ENCODE data around the gene FRMD4B. TPM values are rescaled to one million over a fixed set of nuclear protein-coding genes. Genes with fewer than 3 reads are reported as not detected.
A peak's percentile ranks its signal among the peaks of the same experiment; 100 is the strongest.

Gene FRMD4B
- total RNA-seq, 4 donors from 2014 or later: 15.5 to 36.7 (median 26.0) TPM

DNA sequence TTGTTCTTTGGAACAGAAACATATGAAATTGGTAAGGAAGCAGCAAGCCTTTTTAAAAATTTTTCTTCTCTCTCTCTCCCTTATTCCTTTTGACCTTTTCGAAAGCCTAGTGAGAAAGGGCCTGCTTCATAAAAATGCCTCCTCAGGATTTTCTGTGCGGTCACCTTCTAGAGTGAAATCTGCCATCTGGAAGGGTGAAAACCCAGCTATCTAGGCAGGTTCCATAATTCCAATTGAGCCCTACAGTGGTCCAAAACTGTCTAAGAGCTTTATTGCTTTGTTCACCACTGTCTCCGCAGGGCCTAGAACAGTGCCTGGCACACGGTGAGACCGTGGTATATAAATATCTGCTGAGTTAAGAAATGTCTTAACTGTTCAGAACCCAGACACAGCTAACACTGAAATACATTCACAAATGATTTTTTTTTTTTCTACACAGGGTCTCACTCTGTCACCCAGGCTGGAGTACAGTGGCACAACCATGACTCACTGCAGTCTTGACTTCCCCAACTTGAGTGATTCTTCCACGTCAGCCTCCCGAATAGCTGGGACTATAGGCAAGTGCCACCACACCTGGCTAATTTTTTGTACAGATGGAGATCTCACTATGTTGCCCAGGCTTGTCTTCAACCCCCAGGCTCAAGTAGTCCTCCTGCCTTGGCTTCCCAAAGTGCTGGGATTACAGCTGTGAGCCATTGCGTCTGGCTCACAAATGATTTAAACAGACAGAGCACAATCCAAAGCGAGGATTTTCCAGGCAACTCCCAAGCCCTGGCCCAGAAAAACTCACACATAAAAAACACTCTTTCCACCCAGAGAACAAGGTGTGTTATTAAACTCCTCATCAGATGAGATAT, 64.4 kb downstream of the FRMD4B start:
- no peak for DNase-seq
- Histone ChIP-seq H3K36me3 (no peaks in the 10 kb centered on the region), H3K4me3 (no peak overlapping the region), H3K27me3 (no peaks in the 10 kb centered on the region), H3K9me3 (no peaks in the 10 kb centered on the region), H3K4me1 (peaks cover 0 to 12% (median 4%) of the 10 kb centered on the region in 4 donors), H3K27ac (peak overlapping the region in 2 of 4 donors; percentile 55 to 58)
- no peak for TF ChIP-seq POLR2AphosphoS5 (IDR thresholded peaks at IDR 0.05)
- TF ChIP-seq, protein P1, sequence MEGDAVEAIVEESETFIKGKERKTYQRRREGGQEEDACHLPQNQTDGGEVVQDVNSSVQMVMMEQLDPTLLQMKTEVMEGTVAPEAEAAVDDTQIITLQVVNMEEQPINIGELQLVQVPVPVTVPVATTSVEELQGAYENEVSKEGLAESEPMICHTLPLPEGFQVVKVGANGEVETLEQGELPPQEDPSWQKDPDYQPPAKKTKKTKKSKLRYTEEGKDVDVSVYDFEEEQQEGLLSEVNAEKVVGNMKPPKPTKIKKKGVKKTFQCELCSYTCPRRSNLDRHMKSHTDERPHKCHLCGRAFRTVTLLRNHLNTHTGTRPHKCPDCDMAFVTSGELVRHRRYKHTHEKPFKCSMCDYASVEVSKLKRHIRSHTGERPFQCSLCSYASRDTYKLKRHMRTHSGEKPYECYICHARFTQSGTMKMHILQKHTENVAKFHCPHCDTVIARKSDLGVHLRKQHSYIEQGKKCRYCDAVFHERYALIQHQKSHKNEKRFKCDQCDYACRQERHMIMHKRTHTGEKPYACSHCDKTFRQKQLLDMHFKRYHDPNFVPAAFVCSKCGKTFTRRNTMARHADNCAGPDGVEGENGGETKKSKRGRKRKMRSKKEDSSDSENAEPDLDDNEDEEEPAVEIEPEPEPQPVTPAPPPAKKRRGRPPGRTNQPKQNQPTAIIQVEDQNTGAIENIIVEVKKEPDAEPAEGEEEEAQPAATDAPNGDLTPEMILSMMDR (IDR thresholded peaks at IDR 0.05): no peak
- TF ChIP-seq EP300 (IDR thresholded peaks at IDR 0.05; ENCODE audit: low read depth): no peak
- no peak for TF ChIP-seq POLR2A (IDR thresholded peaks at IDR 0.05)
- in situ Hi-C loops (cut with MboI; ENCODE audit: low pct_ligation_motif_present in 1 of 4, low pct_unique_long_range_greater_than_20kb in 1 of 4, low sequenced_read_pairs in 3 of 4) (loop anchor here in 3 of 4 donors (25.0 kb wide), 3 partner anchors 91 to 341 kb away; no protein-coding TSS in a partner anchor), intact Hi-C loops (cut with DNase I; ENCODE audit: low total_unique reads) (no loop called here)
- 89 to 93% methylated on average over 2 to 9 of the region's 9 CpGs for WGBS, 2 donors (ENCODE audit: low coverage in 1 of 2)

DNA sequence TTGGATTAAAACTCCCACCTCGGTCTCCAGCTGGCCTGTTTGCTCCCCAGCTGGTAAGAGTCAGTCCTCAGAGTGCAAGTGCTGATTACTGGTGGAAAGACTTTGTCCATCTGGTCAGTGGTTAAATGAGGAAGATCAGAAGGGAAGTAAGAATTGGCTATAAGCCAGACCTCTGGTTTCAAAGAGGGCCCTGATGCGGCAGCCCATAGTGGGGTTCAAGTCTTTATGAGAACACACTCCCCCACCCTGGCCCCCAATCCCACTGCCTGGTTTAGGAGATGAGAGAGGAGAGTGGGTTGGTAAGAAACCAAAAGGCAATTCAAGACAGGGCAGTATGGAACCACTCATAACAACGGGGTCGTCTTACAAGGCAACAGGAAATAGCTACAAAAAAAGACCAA, 65.0 kb downstream of the FRMD4B start:
- H3K9me3 ChIP-seq: no peaks in the 10 kb centered on the region
- no peak overlapping the region for H3K4me3 ChIP-seq
- TF ChIP-seq POLR2AphosphoS5 (IDR thresholded peaks at IDR 0.05): peak in 2 of 3 donors; percentile 12 to 41
- TF ChIP-seq, protein P1 (IDR thresholded peaks at IDR 0.05): no peak
- 70 to 73% methylated on average over 3 to 4 of the region's 4 CpGs for WGBS, 2 donors (ENCODE audit: low coverage in 1 of 2)
- H3K36me3 ChIP-seq: no peaks in the 10 kb centered on the region
- H3K27ac ChIP-seq: peak overlapping the region in 2 of 4 donors; percentile 55 to 58
- peaks cover 0 to 9% (median 3%) of the 10 kb centered on the region in 4 donors for H3K4me1 ChIP-seq
- DNase-seq: peak; percentile 14
- no peaks in the 10 kb centered on the region for H3K27me3 ChIP-seq
- intact Hi-C loops (cut with DNase I; ENCODE audit: low total_unique reads): no loop called here
- in situ Hi-C loops (cut with MboI; ENCODE audit: low pct_ligation_motif_present in 1 of 4, low pct_unique_long_range_greater_than_20kb in 1 of 4, low sequenced_read_pairs in 3 of 4): loop anchor here in 3 of 4 donors (25.0 kb wide), 3 partner anchors 91 to 341 kb away; no protein-coding TSS in a partner anchor

DNA sequence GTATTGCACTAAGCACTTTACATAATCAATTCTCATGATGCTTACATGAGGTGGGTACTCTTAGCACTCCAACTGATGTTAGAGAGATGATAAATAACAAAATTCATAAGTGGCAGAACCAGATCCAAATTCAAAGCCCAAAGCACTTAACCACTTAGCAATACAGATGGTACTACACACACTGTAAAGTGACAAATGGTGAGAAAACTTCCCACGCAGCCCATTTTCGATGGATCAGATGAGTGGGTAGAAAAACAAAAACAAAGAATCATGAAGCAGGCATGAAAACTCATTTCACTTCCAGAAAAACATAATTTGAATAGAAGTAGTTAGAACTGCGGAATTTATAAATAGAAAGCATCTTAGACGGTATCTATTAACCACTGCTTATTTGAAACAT, 66.2 kb downstream of the FRMD4B start:
- Histone ChIP-seq H3K27ac (no peak overlapping the region), H3K9me3 (no peaks in the 10 kb centered on the region), H3K4me3 (no peak overlapping the region), H3K27me3 (no peaks in the 10 kb centered on the region), H3K4me1 (peaks cover 0 to 9% (median 3%) of the 10 kb centered on the region in 4 donors), H3K36me3 (no peaks in the 10 kb centered on the region)
- 69 to 75% methylated on average over 4 of the region's 4 CpGs for WGBS, 2 donors (ENCODE audit: low coverage in 1 of 2)
- DNase-seq: no peak
- no peak for TF ChIP-seq POLR2AphosphoS5 (IDR thresholded peaks at IDR 0.05)
- no peak for TF ChIP-seq POLR2A (IDR thresholded peaks at IDR 0.05)
- TF ChIP-seq, protein P1 (IDR thresholded peaks at IDR 0.05): no peak
- TF ChIP-seq EP300 (IDR thresholded peaks at IDR 0.05; ENCODE audit: low read depth): no peak
- in situ Hi-C loops (cut with MboI; ENCODE audit: low pct_ligation_motif_present in 1 of 4, low pct_unique_long_range_greater_than_20kb in 1 of 4, low sequenced_read_pairs in 3 of 4) (loop anchor here in 3 of 4 donors (25.0 kb wide), 3 partner anchors 93 to 343 kb away; no protein-coding TSS in a partner anchor), intact Hi-C loops (cut with DNase I; ENCODE audit: low total_unique reads) (no loop called here)

DNA sequence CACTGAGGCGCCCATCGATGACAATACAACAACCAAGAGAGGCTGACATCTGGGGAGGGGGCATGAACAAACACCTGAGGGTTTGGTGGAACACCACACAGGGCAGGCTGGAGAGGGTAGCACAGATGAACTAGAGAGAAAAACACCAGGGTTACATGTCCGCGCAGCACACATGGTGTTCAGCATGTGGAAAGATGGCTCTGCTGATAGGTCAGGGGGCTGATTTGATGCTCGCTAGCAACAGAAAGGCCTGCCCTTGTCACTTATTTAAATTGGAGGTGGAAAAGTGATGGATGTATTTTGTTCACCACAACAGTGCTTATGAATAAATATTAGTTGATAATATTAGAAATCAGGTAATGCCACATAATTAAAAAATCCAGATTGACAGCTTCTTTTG, 67.5 kb downstream of the FRMD4B start:
- Histone ChIP-seq H3K4me1 (peaks cover 0 to 11% (median 3%) of the 10 kb centered on the region in 4 donors), H3K27ac (no peak overlapping the region), H3K9me3 (no peaks in the 10 kb centered on the region), H3K27me3 (no peaks in the 10 kb centered on the region), H3K4me3 (no peak overlapping the region), H3K36me3 (no peaks in the 10 kb centered on the region)
- WGBS, 2 donors (ENCODE audit: low coverage in 1 of 2): 93 to 94% methylated on average over 3 to 5 of the region's 5 CpGs
- in situ Hi-C loops (cut with MboI; ENCODE audit: low pct_ligation_motif_present in 1 of 4, low pct_unique_long_range_greater_than_20kb in 1 of 4, low sequenced_read_pairs in 3 of 4): loop anchor here in 3 of 4 donors (25.0 kb wide), 3 partner anchors 94 to 344 kb away; no protein-coding TSS in a partner anchor
- intact Hi-C loops (cut with DNase I; ENCODE audit: low total_unique reads): no loop called here
- DNase-seq: no peak
- no peak for TF ChIP-seq EP300 (IDR thresholded peaks at IDR 0.05; ENCODE audit: low read depth)
- TF ChIP-seq POLR2AphosphoS5 (IDR thresholded peaks at IDR 0.05): no peak
- TF ChIP-seq, protein P1 (IDR thresholded peaks at IDR 0.05): no peak
- no peak for TF ChIP-seq POLR2A (IDR thresholded peaks at IDR 0.05)

Data from transverse colon (tissue), 4 donors.